BJ (cell line): ENCODE data around the gene PLD3. TPM values are rescaled to one million over a fixed set of nuclear protein-coding genes. Genes with fewer than 3 reads are reported as not detected.
A peak's percentile ranks its signal among the peaks of the same experiment; 100 is the strongest.

ENCODE experiments used
- CTCF ChIA-PET: fragments of 350-600 bp; formaldehyde crosslinking; extraction: SDS; loops from one replicate; lab custom pipeline; 2021; ENCODE audit warnings: antibody characterized with exemption, inconsistent platforms; lab: Yijun Ruan, JAX
- POLR2A ChIA-PET: fragments of 300-600 bp; sonication (Branson Sonifier 250); formaldehyde crosslinking; extraction: SDS; loops from one replicate; lab custom pipeline; 2021; ENCODE audit warnings: antibody characterized with exemption; lab: Charles Lee
- DNase-seq: peaks from one replicate; pipeline ENCODE4 v3.0.0-alpha.2; 2011; ENCODE audit warnings: low read depth
- H3K27me3 ChIP-seq: 2 replicates; pipeline ENCODE4 v1.6.0; 2011; ENCODE audit warnings: low read length; ENCODE audit not compliant: control insufficient read depth, insufficient read depth
- H3K36me3 ChIP-seq: 2 replicates; pipeline ENCODE4 v1.5.1; 2011; ENCODE audit warnings: low read length; ENCODE audit not compliant: control insufficient read depth, insufficient read depth
- H3K4me3 ChIP-seq: 2 replicates; pipeline ENCODE4 v1.5.1; 2011; ENCODE audit warnings: low read depth, mild to moderate bottlenecking, control low read depth, low read length
- polyA plus RNA-seq: library from polyadenylated mRNA; depleted of rRNA; stranded (reverse); fragments of >200 nt; gene quantifications from 2 replicates; pipeline ENCODE4 v1.2.3, GENCODE V29; 2011
- TF ChIP-seq, protein P1 (sequence below): IDR thresholded peaks from 2 replicates; pipeline ENCODE4 v1.5.1; 2011; ENCODE audit warnings: low read depth, mild to moderate bottlenecking, control low read depth, inconsistent platforms, low read length, moderate library complexity; ENCODE audit not compliant: insufficient read depth

PLD3 gene
- polyA plus RNA-seq, 1 experiment = 571 TPM

DNA sequence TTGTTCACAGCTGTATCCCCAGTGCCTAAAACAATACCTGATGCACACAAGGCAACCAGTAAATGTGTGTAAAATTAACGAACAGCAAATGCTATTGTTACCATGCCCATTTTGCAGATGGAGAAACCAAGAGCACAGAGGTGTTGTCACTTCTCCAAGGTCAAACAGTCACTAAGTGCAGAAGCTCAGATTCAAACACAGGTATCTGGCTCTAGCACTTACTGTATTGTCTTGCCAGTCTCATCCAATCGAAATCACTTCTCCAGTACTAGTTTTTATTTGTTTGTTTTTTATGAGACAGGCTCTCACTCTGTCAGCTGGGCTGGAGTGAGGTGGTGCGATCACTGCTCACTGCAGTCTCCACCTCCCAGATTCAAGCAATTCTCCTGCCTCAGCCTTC is 13.7 kb downstream of the PLD3 start:
- no peak for DNase-seq
- POLR2A ChIA-PET = no interaction called here
- Histone ChIP-seq H3K36me3 (peaks cover 2% of the 10 kb centered on the region; the same call in 1 of the 2 replicates), H3K27me3 (no peaks in the 10 kb centered on the region), H3K4me3 (no peak overlapping the region)
- TF ChIP-seq, protein P1, sequence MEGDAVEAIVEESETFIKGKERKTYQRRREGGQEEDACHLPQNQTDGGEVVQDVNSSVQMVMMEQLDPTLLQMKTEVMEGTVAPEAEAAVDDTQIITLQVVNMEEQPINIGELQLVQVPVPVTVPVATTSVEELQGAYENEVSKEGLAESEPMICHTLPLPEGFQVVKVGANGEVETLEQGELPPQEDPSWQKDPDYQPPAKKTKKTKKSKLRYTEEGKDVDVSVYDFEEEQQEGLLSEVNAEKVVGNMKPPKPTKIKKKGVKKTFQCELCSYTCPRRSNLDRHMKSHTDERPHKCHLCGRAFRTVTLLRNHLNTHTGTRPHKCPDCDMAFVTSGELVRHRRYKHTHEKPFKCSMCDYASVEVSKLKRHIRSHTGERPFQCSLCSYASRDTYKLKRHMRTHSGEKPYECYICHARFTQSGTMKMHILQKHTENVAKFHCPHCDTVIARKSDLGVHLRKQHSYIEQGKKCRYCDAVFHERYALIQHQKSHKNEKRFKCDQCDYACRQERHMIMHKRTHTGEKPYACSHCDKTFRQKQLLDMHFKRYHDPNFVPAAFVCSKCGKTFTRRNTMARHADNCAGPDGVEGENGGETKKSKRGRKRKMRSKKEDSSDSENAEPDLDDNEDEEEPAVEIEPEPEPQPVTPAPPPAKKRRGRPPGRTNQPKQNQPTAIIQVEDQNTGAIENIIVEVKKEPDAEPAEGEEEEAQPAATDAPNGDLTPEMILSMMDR = no peak
- CTCF ChIA-PET = no interaction called here

DNA sequence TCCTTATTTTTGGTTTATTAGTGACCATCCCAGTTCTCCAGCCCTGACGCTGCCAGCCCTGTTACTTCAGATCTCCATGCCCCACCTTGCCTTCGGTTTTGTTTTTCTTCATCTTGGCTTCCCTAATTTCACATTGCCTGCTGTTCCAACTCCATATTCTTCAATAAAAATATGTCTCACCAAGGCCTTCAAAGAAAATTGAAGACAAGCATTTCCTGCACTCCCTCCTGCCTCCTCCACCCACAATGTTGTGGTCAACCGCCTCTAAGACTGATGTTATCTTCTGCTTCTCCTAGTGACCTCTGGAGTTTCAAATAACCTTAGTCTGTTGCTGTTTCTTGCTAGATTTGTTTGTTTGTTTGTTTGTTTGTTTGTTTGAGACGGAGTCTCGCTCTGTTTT is 14.6 kb downstream of the PLD3 start:
- CTCF ChIA-PET = no interaction called here
- TF ChIP-seq, protein P1 = no peak
- POLR2A ChIA-PET = no interaction called here
- Histone ChIP-seq H3K36me3 (peaks cover 7% of the 10 kb centered on the region), H3K27me3 (no peaks in the 10 kb centered on the region), H3K4me3 (no peak overlapping the region)
- DNase-seq = no peak

DNA sequence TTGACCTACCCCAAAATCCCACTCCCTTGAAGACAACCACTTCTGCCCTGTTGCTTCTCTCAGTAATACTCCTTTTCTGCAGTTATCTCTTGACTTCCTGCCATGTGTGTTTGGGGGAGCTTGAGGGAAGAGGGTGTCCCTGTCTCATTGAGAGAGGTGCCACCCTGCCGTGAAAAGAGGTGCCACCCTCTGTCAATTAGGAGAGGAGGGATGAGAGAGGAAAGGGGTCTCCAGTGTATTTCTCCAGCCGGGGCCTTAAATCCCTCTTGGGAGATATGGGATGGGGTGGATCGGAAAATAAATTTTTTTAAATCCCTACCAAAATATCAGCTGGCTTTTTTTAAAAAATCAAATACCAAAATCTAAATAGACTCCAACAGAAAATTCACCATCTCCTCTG is 16.5 kb downstream of the PLD3 start:
- peaks cover 9% of the 10 kb centered on the region for H3K36me3 ChIP-seq
- no peak overlapping the region; the same call in 1 of the 2 replicates for H3K4me3 ChIP-seq
- POLR2A ChIA-PET = no interaction called here
- CTCF ChIA-PET = interaction anchor here (0.6 kb wide), 1 partner anchor 43 kb away, joined by 3 read pairs; no protein-coding TSS in a partner anchor
- DNase-seq = no peak
- TF ChIP-seq, protein P1 = no peak
- H3K27me3 ChIP-seq = no peaks in the 10 kb centered on the region

DNA sequence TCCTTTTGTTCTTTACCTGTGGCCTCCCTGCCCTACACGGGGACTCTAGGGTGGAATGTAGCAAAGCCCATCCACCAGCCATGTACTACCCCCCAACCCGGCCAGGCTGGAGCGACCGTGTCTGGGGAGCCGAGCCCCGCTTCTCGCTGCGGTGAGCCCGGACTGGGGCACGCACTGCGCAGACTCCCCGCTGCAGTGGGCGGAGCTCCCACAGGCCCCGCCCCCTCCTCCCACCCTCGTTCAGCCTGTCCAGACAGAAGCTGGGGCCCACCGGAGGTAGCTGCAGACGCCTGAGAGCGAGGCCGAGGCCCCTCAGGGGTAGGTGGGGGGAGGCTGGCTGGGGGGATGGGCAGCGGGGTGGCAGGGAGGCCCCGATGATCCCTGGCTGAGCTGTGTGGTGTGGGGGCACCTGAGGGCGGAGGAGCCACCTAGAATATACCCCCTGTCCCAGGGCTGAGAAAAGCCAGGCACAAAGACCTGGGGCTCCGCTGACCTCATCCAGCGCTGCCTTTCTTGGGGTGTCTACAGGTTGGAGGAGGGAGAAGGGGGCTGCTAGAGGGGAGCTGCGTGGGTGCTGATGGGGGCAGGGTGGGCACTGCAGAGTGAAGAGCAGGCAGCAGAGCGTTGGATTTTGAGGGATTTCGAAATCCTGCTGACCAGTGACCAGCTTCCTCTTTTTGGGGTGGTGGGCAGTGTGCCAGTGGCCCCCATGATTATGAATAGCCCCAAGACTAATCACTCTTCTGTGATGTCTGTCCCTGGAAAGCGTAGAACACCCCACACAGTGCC is 17.3 kb downstream of the PLD3 start:
- Histone ChIP-seq H3K36me3 (peaks cover 15% of the 10 kb centered on the region), H3K4me3 (peak overlapping the region; percentile 56), H3K27me3 (no peaks in the 10 kb centered on the region)
- POLR2A ChIA-PET = interaction anchor here (0.7 kb wide), 1 partner anchor 1686 kb away, joined by 3 read pairs; no protein-coding TSS in a partner anchor
- TF ChIP-seq, protein P1 = no peak
- DNase-seq = no peak
- CTCF ChIA-PET = interaction anchor here (0.6 kb wide), 1 partner anchor 55 kb away, joined by 3 read pairs; no protein-coding TSS in a partner anchor
